H9 (cell line): ENCODE results near the gene USP6. TPM values are rescaled to one million over a fixed set of nuclear protein-coding genes. Genes with fewer than 3 reads are reported as not detected.
"Not testable (repeated sequence)": the region's sequence is repeated elsewhere in the genome, so short reads cannot be mapped to it uniquely, and the experiment has no call there.

ENCODE experiments used
- DNase-seq: peaks from one replicate; pipeline ENCODE4 v3.0.0-alpha.2; 2017
- H2AFZ ChIP-seq: one replicate; pipeline ENCODE4 v1.6.1; 2013; ENCODE audit warnings: mild to moderate bottlenecking, low read length, control low read depth, moderate library complexity
- H2AK5ac ChIP-seq: 2 replicates; pipeline ENCODE4 v1.6.1; 2013; ENCODE audit warnings: low read length, control low read depth, mixed read lengths; ENCODE audit not compliant: insufficient read length
- H2BK120ac ChIP-seq: one replicate; pipeline ENCODE4 v1.6.1; 2013; ENCODE audit warnings: low read depth, mild to moderate bottlenecking, low read length, control low read depth, inconsistent platforms; ENCODE audit not compliant: poor library complexity, severe bottlenecking
- H2BK12ac ChIP-seq: 2 replicates; pipeline ENCODE4 v1.6.1; 2013; ENCODE audit warnings: low read length, control low read depth, mixed read lengths, low read depth; ENCODE audit not compliant: insufficient read length
- H2BK15ac ChIP-seq: 2 replicates; pipeline ENCODE4 v1.6.1; 2013; ENCODE audit warnings: low read depth, low read length, control low read depth
- H2BK20ac ChIP-seq: one replicate; pipeline ENCODE4 v1.6.1; 2013; ENCODE audit warnings: low read depth, mild to moderate bottlenecking, low read length, control low read depth, inconsistent platforms; ENCODE audit not compliant: poor library complexity, severe bottlenecking
- H2BK5ac ChIP-seq: 2 replicates; pipeline ENCODE4 v1.6.1; 2013; ENCODE audit warnings: low read length, control low read depth, mixed read lengths; ENCODE audit not compliant: insufficient read length
- H3K14ac ChIP-seq: 2 replicates; pipeline ENCODE4 v1.6.1; 2013; ENCODE audit warnings: low read length, control low read depth; ENCODE audit not compliant: insufficient read depth
- H3K18ac ChIP-seq: 2 replicates; pipeline ENCODE4 v1.6.1; 2013; ENCODE audit warnings: low read depth, mild to moderate bottlenecking, mixed read lengths, low read length, control low read depth; ENCODE audit not compliant: insufficient read length
- H3K23ac ChIP-seq: 2 replicates; pipeline ENCODE4 v1.6.1; 2013; ENCODE audit warnings: low read length, control low read depth, mixed read lengths, low read depth; ENCODE audit not compliant: insufficient read length
- H3K23me2 ChIP-seq: 2 replicates; pipeline ENCODE4 v1.6.1; 2013; ENCODE audit warnings: low read depth, mild to moderate bottlenecking, mixed read lengths, low read length, control low read depth; ENCODE audit not compliant: insufficient read length, poor library complexity, severe bottlenecking
- H3K27ac ChIP-seq: 2 replicates; pipeline ENCODE4 v1.5.1; 2013; ENCODE audit warnings: low read length, control low read depth, mixed read lengths, low read depth; ENCODE audit not compliant: insufficient read length
- H3K27me3 ChIP-seq: 2 replicates; pipeline ENCODE4 v1.6.1; 2013; ENCODE audit warnings: low read length, control low read depth, inconsistent platforms; ENCODE audit not compliant: insufficient read depth
- H3K4ac ChIP-seq: 2 replicates; pipeline ENCODE4 v1.6.1; 2013; ENCODE audit warnings: low read depth, mild to moderate bottlenecking, control low read depth, inconsistent platforms, low read length, moderate library complexity
- H3K4me1 ChIP-seq: 2 replicates; pipeline ENCODE4 v1.6.1; 2013; ENCODE audit warnings: low read length, control low read depth, inconsistent platforms; ENCODE audit not compliant: insufficient read depth
- H3K4me2 ChIP-seq: 2 replicates; pipeline ENCODE4 v1.6.1; 2013; ENCODE audit warnings: low read length, control low read depth, mixed read lengths; ENCODE audit not compliant: insufficient read length, insufficient read depth
- H3K56ac ChIP-seq: 2 replicates; pipeline ENCODE4 v1.6.1; 2013; ENCODE audit warnings: low read depth, mild to moderate bottlenecking, mixed read lengths, low read length, control low read depth; ENCODE audit not compliant: insufficient read length
- H3K79me1 ChIP-seq: 2 replicates; pipeline ENCODE4 v1.6.1; 2013; ENCODE audit warnings: low read depth, mild to moderate bottlenecking, moderate library complexity, low read length, control low read depth, inconsistent platforms; ENCODE audit not compliant: insufficient read depth, poor library complexity, severe bottlenecking
- H3K79me2 ChIP-seq: 2 replicates; pipeline ENCODE4 v1.6.1; 2013; ENCODE audit warnings: low read length, control low read depth, inconsistent platforms; ENCODE audit not compliant: insufficient read depth
- H3K9ac ChIP-seq: 2 replicates; pipeline ENCODE4 v1.6.1; 2013; ENCODE audit warnings: low read length, control low read depth, mixed read lengths; ENCODE audit not compliant: insufficient read length; ENCODE audit errors: extremely low read depth
- H3K9me3 ChIP-seq: one replicate; pipeline ENCODE4 v1.6.1; 2013; ENCODE audit warnings: low read depth, low read length, inconsistent platforms; ENCODE audit not compliant: control insufficient read depth
- H3T11ph ChIP-seq: one replicate; pipeline ENCODE4 v1.6.1; 2013; ENCODE audit warnings: mild to moderate bottlenecking, low read length, control low read depth, inconsistent platforms
- H4K20me1 ChIP-seq: one replicate; pipeline ENCODE4 v1.6.1; 2013; ENCODE audit not compliant: control insufficient read depth, insufficient read length, insufficient read depth
- H4K5ac ChIP-seq: 2 replicates; pipeline ENCODE4 v1.6.1; 2013; ENCODE audit warnings: low read depth, mild to moderate bottlenecking, mixed read lengths, low read length, control low read depth; ENCODE audit not compliant: insufficient read length
- H4K8ac ChIP-seq: replicated peaks from 2 replicates; pipeline ENCODE4 v1.6.1; 2013; ENCODE audit warnings: low read length, control low read depth, mixed read lengths, low read depth; ENCODE audit not compliant: insufficient read length
- H4K91ac ChIP-seq: 2 replicates; pipeline ENCODE4 v1.6.1; 2013; ENCODE audit warnings: low read depth, mild to moderate bottlenecking, moderate library complexity, mixed read lengths, low read length, control low read depth; ENCODE audit not compliant: insufficient read length
- H3K27ac Mint-ChIP-seq, 3 experiments: 2 replicates in 2 of 3; 3 replicates in 1 of 3; pipeline ENCODE4 v1.8.0; 2020 to 2021; ENCODE audit warnings: mixed read lengths in 3 of 3, mild to moderate bottlenecking in 1 of 3, moderate library complexity in 1 of 3
- H3K27me3 Mint-ChIP-seq: 2 replicates; pipeline ENCODE4 v1.8.0; 2021; ENCODE audit warnings: low read depth, mild to moderate bottlenecking, moderate library complexity, mixed read lengths
- H3K36me3 Mint-ChIP-seq, 3 experiments: 2 replicates in 2 of 3; 3 replicates in 1 of 3; pipeline ENCODE4 v1.8.0; 2020 to 2021; ENCODE audit warnings: low read depth in 3 of 3, mixed read lengths in 3 of 3; ENCODE audit not compliant: insufficient read depth in 1 of 3
- H3K4me1 Mint-ChIP-seq, 2 experiments: 2 replicates each; pipeline ENCODE4 v1.8.0; 2020; ENCODE audit warnings: mixed read lengths in 2 of 2
- H3K4me3 Mint-ChIP-seq, 2 experiments: 2 replicates in 1 of 2; 3 replicates in 1 of 2; pipeline ENCODE4 v1.8.0; 2020 to 2021; ENCODE audit warnings: mild to moderate bottlenecking in 2 of 2, mixed read lengths in 2 of 2, moderate library complexity in 1 of 2
- H3K9me3 Mint-ChIP-seq, 2 experiments: 2 replicates in 1 of 2; 3 replicates in 1 of 2; pipeline ENCODE4 v1.8.0; 2020; ENCODE audit warnings: mild to moderate bottlenecking in 2 of 2, mixed read lengths in 2 of 2, moderate library complexity in 1 of 2
- WGBS: extraction: QIAGEN DNeasy Blood & Tissue Kit; methylation state at CpG from one replicate; pipeline ENCODE4 v1.1.7; 2013; ENCODE audit warnings: missing lambda C conversion rate, low lambda C conversion rate, mixed read lengths; ENCODE audit not compliant: insufficient read length; ENCODE audit errors: extremely low coverage; 5-methylcytosine and 5-hydroxymethylcytosine counted together
- total RNA-seq: library from RNA; stranded (reverse); gene quantifications from 2 replicates; pipeline ENCODE4 v1.2.1, GENCODE V29; 2021

USP6 gene
- total RNA-seq, 1 experiment from 2014 or later: 0.17 TPM

- WGBS: no CpG with 5 or more reads among the region's 15 CpGs
- not testable (repeated sequence) for H3K4me3 Mint-ChIP-seq
Observed at GRCh38 chr17:5132503-5133225, 16.8 kb downstream of the USP6 start.

More at GRCh38 chr17:5132503-5133225, 16.8 kb downstream of the USP6 start:
- H2BK15ac ChIP-seq, DNase-seq, H4K8ac ChIP-seq, H3K27me3 ChIP-seq, H2AFZ ChIP-seq, H3K36me3 Mint-ChIP-seq, H3K56ac ChIP-seq, H3K79me2 ChIP-seq, H3K9ac ChIP-seq, H2BK120ac ChIP-seq, H2BK12ac ChIP-seq, H3K9me3 ChIP-seq, H2BK5ac ChIP-seq, H3K9me3 Mint-ChIP-seq, H4K91ac ChIP-seq, H3K4me1 ChIP-seq, H3K79me1 ChIP-seq, H3K23ac ChIP-seq, H3K4ac ChIP-seq, H3T11ph ChIP-seq, H2AK5ac ChIP-seq, H3K4me2 ChIP-seq, H4K5ac ChIP-seq, H3K27me3 Mint-ChIP-seq, H2BK20ac ChIP-seq, H3K27ac Mint-ChIP-seq, H3K4me1 Mint-ChIP-seq, H4K20me1 ChIP-seq, H3K27ac ChIP-seq, H3K18ac ChIP-seq, H3K23me2 ChIP-seq: not testable (repeated sequence)
- peak overlapping the region; percentile 35; the same call in 1 of the 2 replicates for H3K14ac ChIP-seq
